ENCODE data around the gene PASD1. TPM values are rescaled to one million over a fixed set of nuclear protein-coding genes. Genes with fewer than 3 reads are reported as not detected.
"Not testable (repeated sequence)": the region's sequence is repeated elsewhere in the genome, so short reads cannot be mapped to it uniquely, and the experiment has no call there.

PASD1 gene
- total RNA-seq, 2 donors from 2014 or later = not detected

- H3K27ac ChIP-seq = no peak overlapping the region
- no peaks in the 10 kb centered on the region for H3K9me3 ChIP-seq
- no peaks in the 10 kb centered on the region for H3K4me1 ChIP-seq (ENCODE audit: control insufficient read depth in 1 of 2, low read depth in 2 of 2)
- H3K4me3 ChIP-seq = no peak overlapping the region
- TF ChIP-seq CTCF (IDR thresholded peaks at IDR 0.05) = no peak
- no peaks in the 10 kb centered on the region for H3K36me3 ChIP-seq
- no peaks in the 10 kb centered on the region for H3K27me3 ChIP-seq (replicated peaks; ENCODE audit: insufficient read depth)
- no peak for DNase-seq (ENCODE audit: low spot score)
- no peak for ATAC-seq (ENCODE audit: insufficient number of reproducible peaks, low FRiP score, low read depth)
Observed at GRCh38 chrX:151552743-151553142, 10.7 kb upstream of the PASD1 start.

DNA sequence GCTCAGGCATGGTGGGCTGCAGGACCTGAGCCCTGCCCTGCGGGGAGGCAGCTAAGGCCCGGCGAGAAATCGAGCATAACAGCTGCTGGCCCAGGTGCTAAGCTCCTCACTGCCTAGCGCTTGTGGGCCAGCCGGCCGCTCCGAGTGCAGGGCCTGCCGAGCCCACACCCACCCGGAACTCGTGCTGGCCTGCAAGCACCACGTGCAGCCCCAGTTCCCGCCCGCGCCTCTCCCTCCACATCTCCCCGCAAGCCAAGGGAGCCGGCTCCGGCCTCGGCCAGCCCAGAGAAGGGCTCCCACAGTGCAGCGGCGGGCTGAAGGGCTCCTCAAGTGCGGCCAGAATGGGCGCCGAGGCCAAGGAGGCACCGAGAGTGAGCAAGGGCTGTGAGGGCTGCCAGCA lies 8.2 kb upstream of the PASD1 start:
- DNase-seq (ENCODE audit: low spot score); H3K27ac ChIP-seq; ATAC-seq (ENCODE audit: insufficient number of reproducible peaks, low FRiP score, low read depth); H3K9me3 ChIP-seq; H3K4me1 ChIP-seq (ENCODE audit: control insufficient read depth in 1 of 2, low read depth in 2 of 2); H3K36me3 ChIP-seq; H3K27me3 ChIP-seq (replicated peaks; ENCODE audit: insufficient read depth); H3K4me3 ChIP-seq: not testable (repeated sequence)

GRCh38 chrX:151562485-151562884 lies 990 bp upstream of the PASD1 start:
- H3K9me3 ChIP-seq; H3K27me3 ChIP-seq (replicated peaks; ENCODE audit: insufficient read depth); DNase-seq (ENCODE audit: low spot score); H3K36me3 ChIP-seq; H3K4me1 ChIP-seq (ENCODE audit: control insufficient read depth in 1 of 2, low read depth in 2 of 2); H3K27ac ChIP-seq; ATAC-seq (ENCODE audit: insufficient number of reproducible peaks, low FRiP score, low read depth); H3K4me3 ChIP-seq: not testable (repeated sequence)

DNA sequence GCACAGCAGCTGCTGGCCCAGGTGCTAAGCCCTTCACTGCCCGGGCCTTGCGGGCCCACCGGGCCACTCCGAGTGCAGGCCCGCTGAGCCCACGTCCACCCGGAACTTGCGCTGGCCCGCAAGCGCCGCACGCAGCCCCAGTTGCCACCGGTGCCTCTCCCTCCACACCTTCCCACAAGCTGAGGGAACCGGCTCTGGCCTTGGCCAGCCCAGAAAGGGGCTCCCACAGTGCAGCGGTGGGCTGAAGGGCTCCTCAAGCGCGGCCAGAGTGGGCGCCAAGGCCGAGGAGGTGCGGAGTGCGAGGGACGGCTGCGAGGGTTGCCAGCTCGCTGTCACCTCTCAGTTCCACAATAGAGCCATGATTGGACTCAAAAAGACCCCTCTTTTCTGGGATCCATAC lies 472 bp upstream of the PASD1 start:
- H3K9me3 ChIP-seq; ATAC-seq (ENCODE audit: insufficient number of reproducible peaks, low FRiP score, low read depth); H3K27me3 ChIP-seq (replicated peaks; ENCODE audit: insufficient read depth); H3K4me3 ChIP-seq; H3K27ac ChIP-seq; DNase-seq (ENCODE audit: low spot score); H3K36me3 ChIP-seq; H3K4me1 ChIP-seq (ENCODE audit: control insufficient read depth in 1 of 2, low read depth in 2 of 2): not testable (repeated sequence)

DNA sequence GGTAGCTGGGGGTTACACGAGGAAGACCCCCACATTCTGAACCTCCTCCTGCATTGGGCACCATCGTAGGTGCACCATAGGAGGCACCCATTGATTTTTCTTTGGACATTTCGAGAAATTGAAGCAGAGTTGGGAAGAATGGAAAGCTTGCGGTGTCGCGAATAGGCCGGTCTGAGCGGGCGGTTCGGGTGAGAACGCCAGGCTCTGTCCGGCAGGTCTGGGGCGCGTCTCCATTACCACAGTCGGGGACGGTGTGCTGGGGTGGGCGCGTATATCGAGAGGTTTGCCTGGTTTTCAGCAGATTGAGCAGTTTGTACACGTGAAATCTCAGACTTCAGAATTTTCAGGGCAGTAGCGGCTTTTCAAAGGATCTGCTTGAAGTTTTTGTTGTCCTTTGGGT lies 560 bp downstream of the PASD1 start:
- ATAC-seq (ENCODE audit: insufficient number of reproducible peaks, low FRiP score, low read depth) = no peak
- Histone ChIP-seq H3K4me3 (no peak overlapping the region), H3K27me3 (replicated peaks; ENCODE audit: insufficient read depth) (no peaks in the 10 kb centered on the region), H3K4me1 (ENCODE audit: control insufficient read depth in 1 of 2, low read depth in 2 of 2) (no peaks in the 10 kb centered on the region), H3K9me3 (no peaks in the 10 kb centered on the region), H3K27ac (no peak overlapping the region), H3K36me3 (no peaks in the 10 kb centered on the region)
- DNase-seq (ENCODE audit: low spot score) = no peak
- no peak for TF ChIP-seq CTCF (IDR thresholded peaks at IDR 0.05)

DNA sequence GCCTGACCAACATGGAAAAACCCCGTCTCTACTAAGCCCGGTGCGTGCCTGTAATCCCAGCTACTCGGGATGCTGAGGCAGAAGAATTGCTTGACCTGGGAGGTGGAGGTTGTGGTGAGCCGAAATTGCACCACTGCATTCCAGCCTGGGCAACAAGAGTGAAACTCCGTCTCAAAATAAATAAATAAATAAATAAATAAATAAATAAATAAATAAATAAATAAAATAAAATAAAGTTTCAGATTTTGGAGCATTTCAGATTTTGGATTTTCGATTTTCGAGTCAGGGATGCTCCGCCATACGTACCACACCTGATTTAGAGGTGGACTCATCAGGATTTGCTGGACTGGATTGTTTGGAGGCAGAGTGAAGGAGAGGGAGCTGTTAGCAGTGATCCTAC lies 3.4 kb downstream of the PASD1 start:
- H3K4me1 ChIP-seq (ENCODE audit: control insufficient read depth in 1 of 2, low read depth in 2 of 2); H3K9me3 ChIP-seq; DNase-seq (ENCODE audit: low spot score); H3K4me3 ChIP-seq; H3K36me3 ChIP-seq; H3K27ac ChIP-seq; H3K27me3 ChIP-seq (replicated peaks; ENCODE audit: insufficient read depth); ATAC-seq (ENCODE audit: insufficient number of reproducible peaks, low FRiP score, low read depth): not testable (repeated sequence)

- ATAC-seq (ENCODE audit: insufficient number of reproducible peaks, low FRiP score, low read depth) = no peak
- no peaks in the 10 kb centered on the region for H3K36me3 ChIP-seq
Observed at GRCh38 chrX:151570561-151570960, 7.1 kb downstream of the PASD1 start.

DNA sequence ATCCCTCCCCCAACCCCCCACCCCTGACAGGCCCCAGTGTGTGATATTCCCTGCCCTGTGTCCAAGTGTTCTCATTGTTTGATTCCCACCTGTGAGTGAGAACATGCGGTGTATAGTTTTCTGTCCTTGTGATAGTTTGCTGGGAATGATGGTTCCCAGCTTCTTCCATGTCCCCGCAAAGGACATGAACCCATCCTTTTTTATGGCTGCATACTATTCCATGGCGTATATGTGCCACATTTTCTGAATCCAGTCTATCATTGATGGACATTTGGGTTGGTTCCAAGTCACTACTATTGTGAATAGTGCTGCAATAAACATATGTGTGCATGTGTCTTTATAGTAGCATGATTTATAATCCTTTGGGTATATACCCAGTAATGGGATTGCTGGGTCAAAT lies 29.9 kb downstream of the PASD1 start:
- H3K4me1 ChIP-seq (ENCODE audit: control insufficient read depth in 1 of 2, low read depth in 2 of 2); H3K4me3 ChIP-seq; H3K9me3 ChIP-seq; ATAC-seq (ENCODE audit: insufficient number of reproducible peaks, low FRiP score, low read depth); DNase-seq (ENCODE audit: low spot score); H3K36me3 ChIP-seq; H3K27ac ChIP-seq; H3K27me3 ChIP-seq (replicated peaks; ENCODE audit: insufficient read depth): not testable (repeated sequence)

More at GRCh38 chrX:151570561-151570960, 7.1 kb downstream of the PASD1 start:
- DNase-seq (ENCODE audit: low spot score) = no peak
- Histone ChIP-seq H3K4me1 (ENCODE audit: control insufficient read depth in 1 of 2, low read depth in 2 of 2) (no peaks in the 10 kb centered on the region), H3K27ac (no peak overlapping the region), H3K4me3 (no peak overlapping the region), H3K9me3 (no peaks in the 10 kb centered on the region), H3K27me3 (replicated peaks; ENCODE audit: insufficient read depth) (no peaks in the 10 kb centered on the region)
- no peak for TF ChIP-seq CTCF (IDR thresholded peaks at IDR 0.05)

All from thoracic aorta (tissue), 2 donors.